GM23338 (cell line): ENCODE results near the gene SHISAL2B. TPM values are rescaled to one million over a fixed set of nuclear protein-coding genes. Genes with fewer than 3 reads are reported as not detected.

ENCODE experiments used
- ATAC-seq: fragments of 200-7000 bp; cut with Tn5 transposase; 3 replicates; pipeline ENCODE4 v1.9.1; 2020
- DNase-seq: peaks from one replicate; pipeline ENCODE4 v3.0.0-alpha.2; 2015; ENCODE audit warnings: low spot score
- H2AFZ ChIP-seq: fragments of 200-600 bp; sonication (generic); 2 replicates; pipeline ENCODE4 v1.8.0; 2016; ENCODE audit warnings: antibody characterized with exemption, mild to moderate bottlenecking, moderate library complexity
- H3F3A ChIP-seq: fragments of 200-600 bp; sonication (generic); replicated peaks from 2 replicates; pipeline ENCODE4 v1.8.0; 2017; ENCODE audit warnings: antibody characterized with exemption, mixed run types, low read depth
- H3K27ac ChIP-seq: fragments of 200-600 bp; sonication (generic); 2 replicates; pipeline ENCODE4 v1.6.1; 2016; ENCODE audit warnings: low read depth
- H3K27me3 ChIP-seq: fragments of 200-600 bp; sonication (generic); 2 replicates; pipeline ENCODE4 v1.8.0; 2016; ENCODE audit warnings: mild to moderate bottlenecking, mixed run types, moderate library complexity; ENCODE audit not compliant: insufficient read depth
- H3K36me3 ChIP-seq: fragments of 200-600 bp; sonication (generic); 2 replicates; pipeline ENCODE4 v1.8.0; 2016; ENCODE audit warnings: mild to moderate bottlenecking; ENCODE audit not compliant: insufficient read depth
- H3K4me1 ChIP-seq: fragments of 200-600 bp; sonication (generic); 2 replicates; pipeline ENCODE4 v1.8.0; 2016; ENCODE audit warnings: mild to moderate bottlenecking, moderate library complexity; ENCODE audit not compliant: insufficient read depth
- H3K4me2 ChIP-seq: fragments of 200-600 bp; sonication (generic); 2 replicates; pipeline ENCODE4 v1.7.1; 2017; ENCODE audit warnings: mixed run types
- H3K4me3 ChIP-seq: fragments of 200-600 bp; sonication (generic); 2 replicates; pipeline ENCODE4 v1.6.1; 2016; ENCODE audit warnings: mixed run types
- H3K79me2 ChIP-seq: fragments of 200-600 bp; sonication (generic); replicated peaks from 2 replicates; pipeline ENCODE4 v1.8.0; 2017; ENCODE audit warnings: mild to moderate bottlenecking; ENCODE audit not compliant: insufficient read depth
- H3K9me2 ChIP-seq: fragments of 200-600 bp; sonication (generic); 2 replicates; pipeline ENCODE4 v1.8.0; 2017; ENCODE audit not compliant: insufficient read depth
- H4K20me1 ChIP-seq: fragments of 200-600 bp; sonication (generic); replicated peaks from 2 replicates; pipeline ENCODE4 v1.8.0; 2017; ENCODE audit warnings: mild to moderate bottlenecking; ENCODE audit not compliant: insufficient read depth
- H3K27ac Mint-ChIP-seq: 2 replicates; pipeline ENCODE4 v1.8.0; 2020; ENCODE audit warnings: inconsistent platforms, mild to moderate bottlenecking, moderate library complexity, mixed read lengths
- H3K27me3 Mint-ChIP-seq: 3 replicates; pipeline ENCODE4 v1.8.0; 2022; ENCODE audit warnings: low read depth, mild to moderate bottlenecking, moderate library complexity, mixed read lengths, inconsistent platforms; ENCODE audit not compliant: insufficient read depth, poor library complexity
- H3K36me3 Mint-ChIP-seq: 3 replicates; pipeline ENCODE4 v1.8.0; 2021; ENCODE audit warnings: low read depth, mild to moderate bottlenecking, inconsistent platforms, moderate library complexity, mixed read lengths
- H3K4me1 Mint-ChIP-seq: 3 replicates; pipeline ENCODE4 v1.8.0; 2020; ENCODE audit warnings: mild to moderate bottlenecking, inconsistent platforms, mixed read lengths
- H3K4me3 Mint-ChIP-seq: 3 replicates; pipeline ENCODE4 v1.8.0; 2021; ENCODE audit warnings: moderate library complexity, mild to moderate bottlenecking, inconsistent platforms, mixed read lengths
- H3K9me3 Mint-ChIP-seq: 3 replicates; pipeline ENCODE4 v1.8.0; 2020; ENCODE audit warnings: moderate library complexity, mild to moderate bottlenecking, inconsistent platforms, mixed read lengths
- CREB1 ChIP-seq: fragments of 250-450 bp; sonication (Bioruptor Pico); IDR thresholded peaks from 2 replicates; pipeline ENCODE4 v1.5.0; 2020; ENCODE audit warnings: low read depth, mild to moderate bottlenecking, moderate library complexity
- EZH2 ChIP-seq: fragments of 200-600 bp; sonication (generic); IDR thresholded peaks from one replicate; pipeline ENCODE4 v1.8.0; 2017; ENCODE audit warnings: antibody characterized with exemption, mild to moderate bottlenecking, low read depth; ENCODE audit not compliant: unreplicated experiment
- EZH2phosphoT487 ChIP-seq: fragments of 200-600 bp; sonication (generic); IDR thresholded peaks from one replicate; pipeline ENCODE4 v1.8.1; 2018; ENCODE audit warnings: antibody characterized with exemption; ENCODE audit not compliant: unreplicated experiment
- JUNB ChIP-seq: IDR thresholded peaks from one replicate; pipeline ENCODE4 v1.6.1; 2016; ENCODE audit warnings: antibody characterized with exemption; ENCODE audit not compliant: unreplicated experiment
- NANOG ChIP-seq: IDR thresholded peaks from 2 replicates; pipeline ENCODE4 v1.6.1; 2016; ENCODE audit warnings: antibody characterized with exemption, borderline replicate concordance
- POLR2AphosphoS5 ChIP-seq: IDR thresholded peaks from 2 replicates; pipeline ENCODE4 v1.6.1; 2016; ENCODE audit warnings: antibody characterized with exemption, low read depth
- STAT1 ChIP-seq: IDR thresholded peaks from one replicate; pipeline ENCODE4 v1.6.1; 2016; ENCODE audit warnings: antibody characterized with exemption; ENCODE audit not compliant: unreplicated experiment
- ZNF114 ChIP-seq: fragments of 250-450 bp; sonication (Bioruptor Pico); IDR thresholded peaks from 2 replicates; pipeline ENCODE4 v1.5.0; 2020; ENCODE audit warnings: mild to moderate bottlenecking, moderate library complexity
- ZNF331 ChIP-seq: fragments of 250-450 bp; sonication (Bioruptor Pico); IDR thresholded peaks from 2 replicates; pipeline ENCODE4 v1.5.0; 2020; ENCODE audit warnings: low read depth, mild to moderate bottlenecking, moderate library complexity
- polyA plus RNA-seq: library from polyadenylated mRNA; unstranded; fragments of >200 nt; fragmentation: Nextera tagmentation; extraction: Ambion mirVana; gene quantifications from 2 replicates; pipeline ENCODE4 v1.2.1, GENCODE V29; 2016
- total RNA-seq: library from RNA; depleted of rRNA; stranded (reverse); fragments of >200 nt; shearing (Covaris generic); gene quantifications from 2 replicates; pipeline ENCODE4 v1.2.3, GENCODE V29; 2014
- TF ChIP-seq, protein P1 (sequence below): IDR thresholded peaks from 2 replicates; pipeline ENCODE4 v1.6.1; 2016; ENCODE audit warnings: antibody characterized with exemption
- TF ChIP-seq, protein P2 (sequence below): fragments of 250-450 bp; sonication (Bioruptor Pico); IDR thresholded peaks from 2 replicates; pipeline ENCODE4 v1.5.0; 2020; ENCODE audit warnings: mild to moderate bottlenecking, moderate library complexity
- TF ChIP-seq, protein P3 (sequence below), 2 experiments: fragments of 200-600 bp in 1 of 2; sonication (generic) in 1 of 2; conservative IDR thresholded peaks; 2 replicates each; pipeline versions ENCODE4 v1.5.1 to v1.6.1; 2016 to 2017; ENCODE audit warnings: antibody characterized with exemption in 2 of 2, low read depth in 2 of 2, mild to moderate bottlenecking in 2 of 2, moderate library complexity in 1 of 2
- TF ChIP-seq, protein P4 (sequence below): IDR thresholded peaks from one replicate; pipeline ENCODE4 v1.6.1; 2018; ENCODE audit warnings: antibody characterized with exemption; ENCODE audit not compliant: unreplicated experiment

The SHISAL2B gene
- total and polyA plus RNA-seq, 2 experiments from 2014 or later = 12.3 to 21.1 TPM

DNA sequence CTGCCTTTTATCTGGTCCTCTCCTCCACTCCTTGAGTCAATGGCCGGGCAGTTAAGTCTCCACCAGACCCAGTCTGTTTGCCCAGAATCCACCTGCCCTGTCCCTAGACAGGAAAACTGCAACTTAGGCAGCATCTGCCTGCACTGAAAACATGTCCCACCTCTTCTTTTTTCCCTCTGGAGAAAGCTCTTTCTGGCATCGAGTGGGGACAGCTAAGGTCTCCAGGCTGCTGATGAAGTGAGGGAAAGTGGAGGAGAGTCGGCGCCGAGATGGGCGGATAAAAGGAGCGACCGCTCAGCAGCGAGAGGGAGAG, 243 bp upstream of the SHISAL2B start:
- H3K27ac Mint-ChIP-seq = peak overlapping the region; percentile 33
- Histone ChIP-seq H3F3A (no peaks in the 10 kb centered on the region), H3K27me3 (peaks cover 24% of the 10 kb centered on the region), H3K36me3 (no peaks in the 10 kb centered on the region), H2AFZ (peak overlapping the region; percentile 96), H3K4me2 (peak overlapping the region; percentile 86), H3K4me3 (peak overlapping the region; percentile 59), H3K79me2 (no peaks in the 10 kb centered on the region), H3K27ac (no peak overlapping the region), H4K20me1 (no peaks in the 10 kb centered on the region), H3K9me2 (no peaks in the 10 kb centered on the region), H3K4me1 (peaks cover 24% of the 10 kb centered on the region)
- H3K4me1 Mint-ChIP-seq = peaks cover 43% of the 10 kb centered on the region
- ATAC-seq = peak; percentile 13
- peaks cover 4% of the 10 kb centered on the region; the same call in 2 of the 3 replicates for H3K9me3 Mint-ChIP-seq
- peaks cover 25% of the 10 kb centered on the region for H3K27me3 Mint-ChIP-seq
- TF ChIP-seq NANOG = no peak
- TF ChIP-seq, protein P1, sequence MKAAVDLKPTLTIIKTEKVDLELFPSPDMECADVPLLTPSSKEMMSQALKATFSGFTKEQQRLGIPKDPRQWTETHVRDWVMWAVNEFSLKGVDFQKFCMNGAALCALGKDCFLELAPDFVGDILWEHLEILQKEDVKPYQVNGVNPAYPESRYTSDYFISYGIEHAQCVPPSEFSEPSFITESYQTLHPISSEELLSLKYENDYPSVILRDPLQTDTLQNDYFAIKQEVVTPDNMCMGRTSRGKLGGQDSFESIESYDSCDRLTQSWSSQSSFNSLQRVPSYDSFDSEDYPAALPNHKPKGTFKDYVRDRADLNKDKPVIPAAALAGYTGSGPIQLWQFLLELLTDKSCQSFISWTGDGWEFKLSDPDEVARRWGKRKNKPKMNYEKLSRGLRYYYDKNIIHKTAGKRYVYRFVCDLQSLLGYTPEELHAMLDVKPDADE = no peak
- TF ChIP-seq, protein P2, sequence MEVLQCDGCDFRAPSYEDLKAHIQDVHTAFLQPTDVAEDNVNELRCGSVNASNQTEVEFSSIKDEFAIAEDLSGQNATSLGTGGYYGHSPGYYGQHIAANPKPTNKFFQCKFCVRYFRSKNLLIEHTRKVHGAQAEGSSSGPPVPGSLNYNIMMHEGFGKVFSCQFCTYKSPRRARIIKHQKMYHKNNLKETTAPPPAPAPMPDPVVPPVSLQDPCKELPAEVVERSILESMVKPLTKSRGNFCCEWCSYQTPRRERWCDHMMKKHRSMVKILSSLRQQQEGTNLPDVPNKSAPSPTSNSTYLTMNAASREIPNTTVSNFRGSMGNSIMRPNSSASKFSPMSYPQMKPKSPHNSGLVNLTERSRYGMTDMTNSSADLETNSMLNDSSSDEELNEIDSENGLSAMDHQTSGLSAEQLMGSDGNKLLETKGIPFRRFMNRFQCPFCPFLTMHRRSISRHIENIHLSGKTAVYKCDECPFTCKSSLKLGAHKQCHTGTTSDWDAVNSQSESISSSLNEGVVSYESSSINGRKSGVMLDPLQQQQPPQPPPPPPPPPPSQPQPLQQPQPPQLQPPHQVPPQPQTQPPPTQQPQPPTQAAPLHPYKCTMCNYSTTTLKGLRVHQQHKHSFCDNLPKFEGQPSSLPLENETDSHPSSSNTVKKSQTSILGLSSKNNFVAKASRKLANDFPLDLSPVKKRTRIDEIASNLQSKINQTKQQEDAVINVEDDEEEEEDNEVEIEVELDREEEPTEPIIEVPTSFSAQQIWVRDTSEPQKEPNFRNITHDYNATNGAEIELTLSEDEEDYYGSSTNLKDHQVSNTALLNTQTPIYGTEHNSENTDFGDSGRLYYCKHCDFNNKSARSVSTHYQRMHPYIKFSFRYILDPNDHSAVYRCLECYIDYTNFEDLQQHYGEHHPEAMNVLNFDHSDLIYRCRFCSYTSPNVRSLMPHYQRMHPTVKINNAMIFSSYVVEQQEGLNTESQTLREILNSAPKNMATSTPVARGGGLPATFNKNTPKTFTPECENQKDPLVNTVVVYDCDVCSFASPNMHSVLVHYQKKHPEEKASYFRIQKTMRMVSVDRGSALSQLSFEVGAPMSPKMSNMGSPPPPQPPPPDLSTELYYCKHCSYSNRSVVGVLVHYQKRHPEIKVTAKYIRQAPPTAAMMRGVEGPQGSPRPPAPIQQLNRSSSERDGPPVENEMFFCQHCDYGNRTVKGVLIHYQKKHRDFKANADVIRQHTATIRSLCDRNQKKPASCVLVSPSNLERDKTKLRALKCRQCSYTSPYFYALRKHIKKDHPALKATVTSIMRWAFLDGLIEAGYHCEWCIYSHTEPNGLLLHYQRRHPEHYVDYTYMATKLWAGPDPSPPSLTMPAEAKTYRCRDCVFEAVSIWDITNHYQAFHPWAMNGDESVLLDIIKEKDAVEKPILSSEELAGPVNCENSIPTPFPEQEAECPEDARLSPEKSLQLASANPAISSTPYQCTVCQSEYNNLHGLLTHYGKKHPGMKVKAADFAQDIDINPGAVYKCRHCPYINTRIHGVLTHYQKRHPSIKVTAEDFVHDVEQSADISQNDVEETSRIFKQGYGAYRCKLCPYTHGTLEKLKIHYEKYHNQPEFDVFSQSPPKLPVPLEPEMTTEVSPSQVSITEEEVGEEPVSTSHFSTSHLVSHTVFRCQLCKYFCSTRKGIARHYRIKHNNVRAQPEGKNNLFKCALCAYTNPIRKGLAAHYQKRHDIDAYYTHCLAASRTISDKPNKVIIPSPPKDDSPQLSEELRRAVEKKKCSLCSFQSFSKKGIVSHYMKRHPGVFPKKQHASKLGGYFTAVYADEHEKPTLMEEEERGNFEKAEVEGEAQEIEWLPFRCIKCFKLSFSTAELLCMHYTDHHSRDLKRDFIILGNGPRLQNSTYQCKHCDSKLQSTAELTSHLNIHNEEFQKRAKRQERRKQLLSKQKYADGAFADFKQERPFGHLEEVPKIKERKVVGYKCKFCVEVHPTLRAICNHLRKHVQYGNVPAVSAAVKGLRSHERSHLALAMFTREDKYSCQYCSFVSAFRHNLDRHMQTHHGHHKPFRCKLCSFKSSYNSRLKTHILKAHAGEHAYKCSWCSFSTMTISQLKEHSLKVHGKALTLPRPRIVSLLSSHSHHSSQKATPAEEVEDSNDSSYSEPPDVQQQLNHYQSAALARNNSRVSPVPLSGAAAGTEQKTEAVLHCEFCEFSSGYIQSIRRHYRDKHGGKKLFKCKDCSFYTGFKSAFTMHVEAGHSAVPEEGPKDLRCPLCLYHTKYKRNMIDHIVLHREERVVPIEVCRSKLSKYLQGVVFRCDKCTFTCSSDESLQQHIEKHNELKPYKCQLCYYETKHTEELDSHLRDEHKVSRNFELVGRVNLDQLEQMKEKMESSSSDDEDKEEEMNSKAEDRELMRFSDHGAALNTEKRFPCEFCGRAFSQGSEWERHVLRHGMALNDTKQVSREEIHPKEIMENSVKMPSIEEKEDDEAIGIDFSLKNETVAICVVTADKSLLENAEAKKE (CRISPR knock-in tag) = no peak
- no peak for TF ChIP-seq ZNF114 (CRISPR knock-in tag)
- TF ChIP-seq ZNF331 (CRISPR knock-in tag) = no peak
- TF ChIP-seq EZH2phosphoT487 = no peak
- TF ChIP-seq, protein P3, sequence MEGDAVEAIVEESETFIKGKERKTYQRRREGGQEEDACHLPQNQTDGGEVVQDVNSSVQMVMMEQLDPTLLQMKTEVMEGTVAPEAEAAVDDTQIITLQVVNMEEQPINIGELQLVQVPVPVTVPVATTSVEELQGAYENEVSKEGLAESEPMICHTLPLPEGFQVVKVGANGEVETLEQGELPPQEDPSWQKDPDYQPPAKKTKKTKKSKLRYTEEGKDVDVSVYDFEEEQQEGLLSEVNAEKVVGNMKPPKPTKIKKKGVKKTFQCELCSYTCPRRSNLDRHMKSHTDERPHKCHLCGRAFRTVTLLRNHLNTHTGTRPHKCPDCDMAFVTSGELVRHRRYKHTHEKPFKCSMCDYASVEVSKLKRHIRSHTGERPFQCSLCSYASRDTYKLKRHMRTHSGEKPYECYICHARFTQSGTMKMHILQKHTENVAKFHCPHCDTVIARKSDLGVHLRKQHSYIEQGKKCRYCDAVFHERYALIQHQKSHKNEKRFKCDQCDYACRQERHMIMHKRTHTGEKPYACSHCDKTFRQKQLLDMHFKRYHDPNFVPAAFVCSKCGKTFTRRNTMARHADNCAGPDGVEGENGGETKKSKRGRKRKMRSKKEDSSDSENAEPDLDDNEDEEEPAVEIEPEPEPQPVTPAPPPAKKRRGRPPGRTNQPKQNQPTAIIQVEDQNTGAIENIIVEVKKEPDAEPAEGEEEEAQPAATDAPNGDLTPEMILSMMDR (conservative IDR thresholded peaks at IDR 0.05; ENCODE audit: low read depth in 2 of 2) = no peak
- TF ChIP-seq, protein P4, sequence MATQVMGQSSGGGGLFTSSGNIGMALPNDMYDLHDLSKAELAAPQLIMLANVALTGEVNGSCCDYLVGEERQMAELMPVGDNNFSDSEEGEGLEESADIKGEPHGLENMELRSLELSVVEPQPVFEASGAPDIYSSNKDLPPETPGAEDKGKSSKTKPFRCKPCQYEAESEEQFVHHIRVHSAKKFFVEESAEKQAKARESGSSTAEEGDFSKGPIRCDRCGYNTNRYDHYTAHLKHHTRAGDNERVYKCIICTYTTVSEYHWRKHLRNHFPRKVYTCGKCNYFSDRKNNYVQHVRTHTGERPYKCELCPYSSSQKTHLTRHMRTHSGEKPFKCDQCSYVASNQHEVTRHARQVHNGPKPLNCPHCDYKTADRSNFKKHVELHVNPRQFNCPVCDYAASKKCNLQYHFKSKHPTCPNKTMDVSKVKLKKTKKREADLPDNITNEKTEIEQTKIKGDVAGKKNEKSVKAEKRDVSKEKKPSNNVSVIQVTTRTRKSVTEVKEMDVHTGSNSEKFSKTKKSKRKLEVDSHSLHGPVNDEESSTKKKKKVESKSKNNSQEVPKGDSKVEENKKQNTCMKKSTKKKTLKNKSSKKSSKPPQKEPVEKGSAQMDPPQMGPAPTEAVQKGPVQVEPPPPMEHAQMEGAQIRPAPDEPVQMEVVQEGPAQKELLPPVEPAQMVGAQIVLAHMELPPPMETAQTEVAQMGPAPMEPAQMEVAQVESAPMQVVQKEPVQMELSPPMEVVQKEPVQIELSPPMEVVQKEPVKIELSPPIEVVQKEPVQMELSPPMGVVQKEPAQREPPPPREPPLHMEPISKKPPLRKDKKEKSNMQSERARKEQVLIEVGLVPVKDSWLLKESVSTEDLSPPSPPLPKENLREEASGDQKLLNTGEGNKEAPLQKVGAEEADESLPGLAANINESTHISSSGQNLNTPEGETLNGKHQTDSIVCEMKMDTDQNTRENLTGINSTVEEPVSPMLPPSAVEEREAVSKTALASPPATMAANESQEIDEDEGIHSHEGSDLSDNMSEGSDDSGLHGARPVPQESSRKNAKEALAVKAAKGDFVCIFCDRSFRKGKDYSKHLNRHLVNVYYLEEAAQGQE = no peak
- TF ChIP-seq POLR2AphosphoS5 = no peak
- TF ChIP-seq STAT1 = no peak
- TF ChIP-seq CREB1 (CRISPR knock-in tag) = no peak
- TF ChIP-seq JUNB = no peak
- no peak for TF ChIP-seq EZH2
- peaks cover 14% of the 10 kb centered on the region; the same call in 2 of the 3 replicates for H3K36me3 Mint-ChIP-seq
- no peak for DNase-seq
- H3K4me3 Mint-ChIP-seq = peak overlapping the region; percentile 82
